GM12864 (cell line): ENCODE measurements around the gene UBR3.

Experiments
- DNase-seq: peaks from one replicate; pipeline ENCODE4 v3.0.0-alpha.2; 2011; ENCODE audit warnings: low read depth
- H3K4me3 ChIP-seq: 2 replicates; pipeline ENCODE4 v1.5.1; 2011; ENCODE audit warnings: mild to moderate bottlenecking, low read depth, low read length, control low read depth
- TF ChIP-seq, protein P1 (sequence below): IDR thresholded peaks from 2 replicates; pipeline ENCODE4 v1.5.1; 2011; ENCODE audit warnings: low read depth, mild to moderate bottlenecking, moderate library complexity, low read length, control low read depth, inconsistent platforms; ENCODE audit errors: missing control alignments

The UBR3 gene

DNA sequence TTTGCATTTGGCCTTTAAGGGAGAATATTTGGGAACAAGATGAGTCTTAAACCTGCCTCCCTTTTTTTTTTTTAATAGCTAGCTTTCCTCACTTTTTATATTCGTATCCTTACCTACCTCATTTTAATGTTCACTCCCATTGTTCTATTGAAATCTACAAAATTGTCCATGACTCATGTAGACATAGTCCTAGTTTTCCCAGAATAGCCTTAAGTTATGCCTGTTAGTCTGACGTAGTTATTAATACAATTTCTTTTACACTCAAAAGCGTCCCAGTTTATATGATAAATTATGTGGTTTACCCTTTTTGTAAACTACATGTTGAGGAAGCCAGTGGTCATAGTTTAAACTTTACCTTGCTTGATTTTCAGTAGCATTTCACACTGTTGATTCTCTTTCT is 73.4 kb downstream of the UBR3 start:
- H3K4me3 ChIP-seq, result no peak overlapping the region
- TF ChIP-seq, protein P1, sequence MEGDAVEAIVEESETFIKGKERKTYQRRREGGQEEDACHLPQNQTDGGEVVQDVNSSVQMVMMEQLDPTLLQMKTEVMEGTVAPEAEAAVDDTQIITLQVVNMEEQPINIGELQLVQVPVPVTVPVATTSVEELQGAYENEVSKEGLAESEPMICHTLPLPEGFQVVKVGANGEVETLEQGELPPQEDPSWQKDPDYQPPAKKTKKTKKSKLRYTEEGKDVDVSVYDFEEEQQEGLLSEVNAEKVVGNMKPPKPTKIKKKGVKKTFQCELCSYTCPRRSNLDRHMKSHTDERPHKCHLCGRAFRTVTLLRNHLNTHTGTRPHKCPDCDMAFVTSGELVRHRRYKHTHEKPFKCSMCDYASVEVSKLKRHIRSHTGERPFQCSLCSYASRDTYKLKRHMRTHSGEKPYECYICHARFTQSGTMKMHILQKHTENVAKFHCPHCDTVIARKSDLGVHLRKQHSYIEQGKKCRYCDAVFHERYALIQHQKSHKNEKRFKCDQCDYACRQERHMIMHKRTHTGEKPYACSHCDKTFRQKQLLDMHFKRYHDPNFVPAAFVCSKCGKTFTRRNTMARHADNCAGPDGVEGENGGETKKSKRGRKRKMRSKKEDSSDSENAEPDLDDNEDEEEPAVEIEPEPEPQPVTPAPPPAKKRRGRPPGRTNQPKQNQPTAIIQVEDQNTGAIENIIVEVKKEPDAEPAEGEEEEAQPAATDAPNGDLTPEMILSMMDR, result no peak
- DNase-seq, result no peak

DNA sequence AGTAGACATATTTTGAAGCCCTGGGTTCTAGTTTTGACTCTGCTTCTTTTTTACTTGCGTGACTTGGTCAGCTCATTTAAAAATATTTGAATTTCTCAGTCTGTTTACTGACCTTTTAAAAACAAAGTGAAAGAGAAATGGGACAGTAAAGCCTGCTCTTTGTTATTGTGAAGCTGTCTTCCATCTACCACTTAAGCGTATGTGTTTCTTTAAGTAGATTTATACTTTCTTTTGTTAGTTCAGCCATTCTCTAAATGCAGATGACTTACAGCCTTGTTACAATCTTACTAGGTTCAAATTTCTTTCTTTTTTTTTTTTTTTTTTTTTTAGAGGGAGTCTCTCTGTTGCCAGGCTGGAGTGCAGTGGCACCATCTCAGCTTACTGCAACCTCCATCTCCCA is 79.5 kb downstream of the UBR3 start:
- TF ChIP-seq, protein P1, result no peak
- no peak overlapping the region for H3K4me3 ChIP-seq
- no peak for DNase-seq

DNA sequence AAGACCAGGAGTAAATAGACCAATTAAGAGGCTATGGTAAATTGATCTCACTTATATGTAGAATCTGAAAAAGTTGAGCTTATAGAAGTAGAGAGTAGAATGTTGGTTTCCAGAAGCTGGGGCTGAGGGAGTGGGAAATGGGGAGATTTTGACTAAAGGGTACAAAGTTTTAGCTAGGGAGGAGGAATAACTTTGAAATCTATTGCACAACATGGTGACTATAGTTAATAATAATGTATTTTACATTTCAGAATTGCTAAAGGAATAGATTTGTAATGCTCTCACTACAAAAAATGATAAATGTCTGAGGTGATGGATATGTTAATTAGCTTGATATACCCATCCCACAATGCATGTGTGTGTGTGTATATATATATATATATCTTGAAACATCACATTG is 82.1 kb downstream of the UBR3 start:
- TF ChIP-seq, protein P1, result no peak
- H3K4me3 ChIP-seq, result no peak overlapping the region
- no peak for DNase-seq

DNA sequence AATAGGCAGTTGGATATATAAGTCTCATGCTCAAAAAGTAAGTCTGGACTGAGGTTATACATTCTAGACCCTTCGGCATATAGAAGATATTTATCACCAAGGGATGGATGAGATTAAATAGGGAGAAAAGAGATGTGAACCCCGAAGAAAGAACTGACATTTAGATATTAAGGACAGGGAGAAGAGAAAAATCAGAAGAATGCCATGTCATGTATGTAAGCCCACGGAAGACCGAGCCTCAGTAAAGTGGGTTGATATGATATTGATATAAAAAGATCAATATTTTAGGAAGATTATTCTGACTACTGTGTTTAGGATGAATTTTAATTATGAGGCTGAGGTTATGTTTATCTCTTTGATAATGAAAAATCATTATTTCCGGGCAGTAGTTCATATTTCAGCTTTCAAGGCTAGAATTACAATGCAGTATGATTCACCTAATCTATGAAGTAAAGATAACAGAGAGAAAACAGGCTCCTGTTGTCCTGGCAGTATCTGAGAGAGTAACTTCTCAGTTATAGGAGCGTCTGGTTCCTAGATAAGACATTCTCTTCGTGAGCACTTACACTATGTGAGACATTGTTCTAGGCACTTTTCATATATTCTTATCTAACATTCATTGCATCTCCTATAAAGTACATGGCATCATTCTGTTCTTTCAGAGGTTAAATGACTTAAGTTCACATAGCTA is 83.0 kb downstream of the UBR3 start:
- no peak for DNase-seq
- no peak overlapping the region for H3K4me3 ChIP-seq
- TF ChIP-seq, protein P1, result no peak

DNA sequence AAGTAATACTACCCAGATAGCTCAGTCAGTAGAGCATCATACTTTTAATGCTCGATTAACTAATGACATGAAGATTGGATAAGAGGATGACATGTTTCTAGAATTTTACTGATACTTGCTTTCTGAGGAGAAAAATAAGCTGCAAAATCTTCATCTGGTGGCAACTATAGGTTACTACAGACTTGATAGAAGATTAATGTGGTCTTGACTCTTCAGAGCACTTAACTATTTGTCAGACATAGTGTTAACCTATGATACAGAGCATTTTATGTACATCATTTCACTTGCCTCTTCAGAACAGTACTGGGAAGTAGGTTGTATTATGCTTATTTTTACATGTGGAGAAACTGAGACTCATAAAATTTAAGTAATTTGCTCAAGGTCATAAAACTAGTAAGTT is 83.9 kb downstream of the UBR3 start:
- DNase-seq, result no peak
- no peak overlapping the region for H3K4me3 ChIP-seq
- TF ChIP-seq, protein P1, result no peak

DNA sequence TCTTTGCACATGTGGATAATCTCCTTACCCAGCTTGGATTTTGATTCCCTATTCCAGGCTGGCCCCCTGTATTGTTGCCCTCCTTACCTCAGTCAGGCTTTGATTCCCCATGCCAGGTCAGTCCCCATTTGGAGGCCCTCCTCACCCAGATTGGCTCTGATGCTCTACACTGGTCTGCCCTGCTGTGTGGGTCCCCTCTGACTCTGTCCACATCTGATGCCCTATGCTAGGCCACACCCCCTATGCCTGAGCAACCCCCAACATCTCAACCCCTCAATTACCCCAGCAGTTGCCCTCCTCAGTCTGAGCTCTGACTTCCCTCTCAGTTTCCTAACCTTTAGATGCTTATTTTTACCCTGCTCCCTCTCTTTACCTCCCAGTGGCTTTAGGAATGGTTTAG is 89.4 kb downstream of the UBR3 start:
- no peak overlapping the region for H3K4me3 ChIP-seq
- TF ChIP-seq, protein P1, result no peak

DNA sequence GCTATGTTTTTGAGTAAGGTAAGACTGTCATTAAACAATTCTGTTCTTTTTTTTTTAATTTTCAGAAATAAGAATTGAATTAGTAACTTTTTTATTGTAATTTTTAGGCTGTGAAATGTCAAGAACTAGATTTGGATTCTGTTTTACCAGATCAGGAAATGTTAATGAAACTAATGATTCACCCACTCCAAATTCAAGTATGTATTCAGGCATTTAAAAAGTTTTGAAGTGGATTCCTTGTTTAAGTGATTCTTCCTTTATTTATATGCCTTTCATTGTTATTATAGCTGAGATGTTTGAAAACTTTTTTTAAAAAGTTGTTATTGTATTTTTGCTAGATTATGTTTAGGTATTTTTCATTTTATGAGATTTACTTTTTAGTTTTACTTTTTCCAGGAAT is 96.7 kb downstream of the UBR3 start:
- DNase-seq, result no peak
- TF ChIP-seq, protein P1, result no peak
- no peak overlapping the region for H3K4me3 ChIP-seq

More for the DNA sequence above, 89.4 kb downstream of the UBR3 start:
- DNase-seq, result no peak
